GM23338 (cell line): ENCODE measurements around the gene KRTAP10-10. TPM values are rescaled to one million over a fixed set of nuclear protein-coding genes. Genes with fewer than 3 reads are reported as not detected.

Experiments
- ATAC-seq: fragments of 200-7000 bp; cut with Tn5 transposase; 3 replicates; pipeline ENCODE4 v1.9.1; 2020
- DNase-seq: peaks from one replicate; pipeline ENCODE4 v3.0.0-alpha.2; 2015; ENCODE audit warnings: low spot score
- H2AFZ ChIP-seq: fragments of 200-600 bp; sonication (generic); 2 replicates; pipeline ENCODE4 v1.8.0; 2016; ENCODE audit warnings: antibody characterized with exemption, mild to moderate bottlenecking, moderate library complexity
- H3F3A ChIP-seq: fragments of 200-600 bp; sonication (generic); replicated peaks from 2 replicates; pipeline ENCODE4 v1.8.0; 2017; ENCODE audit warnings: antibody characterized with exemption, mixed run types, low read depth
- H3K27ac ChIP-seq: fragments of 200-600 bp; sonication (generic); 2 replicates; pipeline ENCODE4 v1.6.1; 2016; ENCODE audit warnings: low read depth
- H3K27me3 ChIP-seq: fragments of 200-600 bp; sonication (generic); 2 replicates; pipeline ENCODE4 v1.8.0; 2016; ENCODE audit warnings: mild to moderate bottlenecking, mixed run types, moderate library complexity; ENCODE audit not compliant: insufficient read depth
- H3K36me3 ChIP-seq: fragments of 200-600 bp; sonication (generic); 2 replicates; pipeline ENCODE4 v1.8.0; 2016; ENCODE audit warnings: mild to moderate bottlenecking; ENCODE audit not compliant: insufficient read depth
- H3K4me1 ChIP-seq: fragments of 200-600 bp; sonication (generic); 2 replicates; pipeline ENCODE4 v1.8.0; 2016; ENCODE audit warnings: mild to moderate bottlenecking, moderate library complexity; ENCODE audit not compliant: insufficient read depth
- H3K4me2 ChIP-seq: fragments of 200-600 bp; sonication (generic); 2 replicates; pipeline ENCODE4 v1.7.1; 2017; ENCODE audit warnings: mixed run types
- H3K4me3 ChIP-seq: fragments of 200-600 bp; sonication (generic); 2 replicates; pipeline ENCODE4 v1.6.1; 2016; ENCODE audit warnings: mixed run types
- H3K79me2 ChIP-seq: fragments of 200-600 bp; sonication (generic); replicated peaks from 2 replicates; pipeline ENCODE4 v1.8.0; 2017; ENCODE audit warnings: mild to moderate bottlenecking; ENCODE audit not compliant: insufficient read depth
- H3K9me2 ChIP-seq: fragments of 200-600 bp; sonication (generic); 2 replicates; pipeline ENCODE4 v1.8.0; 2017; ENCODE audit not compliant: insufficient read depth
- H4K20me1 ChIP-seq: fragments of 200-600 bp; sonication (generic); replicated peaks from 2 replicates; pipeline ENCODE4 v1.8.0; 2017; ENCODE audit warnings: mild to moderate bottlenecking; ENCODE audit not compliant: insufficient read depth
- H3K27ac Mint-ChIP-seq: 2 replicates; pipeline ENCODE4 v1.8.0; 2020; ENCODE audit warnings: inconsistent platforms, mild to moderate bottlenecking, moderate library complexity, mixed read lengths
- H3K27me3 Mint-ChIP-seq: 3 replicates; pipeline ENCODE4 v1.8.0; 2022; ENCODE audit warnings: low read depth, mild to moderate bottlenecking, moderate library complexity, mixed read lengths, inconsistent platforms; ENCODE audit not compliant: insufficient read depth, poor library complexity
- H3K36me3 Mint-ChIP-seq: 3 replicates; pipeline ENCODE4 v1.8.0; 2021; ENCODE audit warnings: low read depth, mild to moderate bottlenecking, inconsistent platforms, moderate library complexity, mixed read lengths
- H3K4me1 Mint-ChIP-seq: 3 replicates; pipeline ENCODE4 v1.8.0; 2020; ENCODE audit warnings: mild to moderate bottlenecking, inconsistent platforms, mixed read lengths
- H3K4me3 Mint-ChIP-seq: 3 replicates; pipeline ENCODE4 v1.8.0; 2021; ENCODE audit warnings: moderate library complexity, mild to moderate bottlenecking, inconsistent platforms, mixed read lengths
- H3K9me3 Mint-ChIP-seq: 3 replicates; pipeline ENCODE4 v1.8.0; 2020; ENCODE audit warnings: moderate library complexity, mild to moderate bottlenecking, inconsistent platforms, mixed read lengths
- CREB1 ChIP-seq: fragments of 250-450 bp; sonication (Bioruptor Pico); IDR thresholded peaks from 2 replicates; pipeline ENCODE4 v1.5.0; 2020; ENCODE audit warnings: low read depth, mild to moderate bottlenecking, moderate library complexity
- CTCF ChIP-seq, 2 experiments: fragments of 200-600 bp in 1 of 2; sonication (generic) in 1 of 2; conservative IDR thresholded peaks; 2 replicates each; pipeline versions ENCODE4 v1.5.1 to v1.6.1; 2016 to 2017; ENCODE audit warnings: antibody characterized with exemption in 2 of 2, low read depth in 2 of 2, mild to moderate bottlenecking in 2 of 2, moderate library complexity in 1 of 2
- ETS1 ChIP-seq: IDR thresholded peaks from 2 replicates; pipeline ENCODE4 v1.6.1; 2016; ENCODE audit warnings: antibody characterized with exemption
- NANOG ChIP-seq: IDR thresholded peaks from 2 replicates; pipeline ENCODE4 v1.6.1; 2016; ENCODE audit warnings: antibody characterized with exemption, borderline replicate concordance
- POLR2AphosphoS5 ChIP-seq: IDR thresholded peaks from 2 replicates; pipeline ENCODE4 v1.6.1; 2016; ENCODE audit warnings: antibody characterized with exemption, low read depth
- REST ChIP-seq: IDR thresholded peaks from one replicate; pipeline ENCODE4 v1.6.1; 2018; ENCODE audit warnings: antibody characterized with exemption; ENCODE audit not compliant: unreplicated experiment
- ZNF114 ChIP-seq: fragments of 250-450 bp; sonication (Bioruptor Pico); IDR thresholded peaks from 2 replicates; pipeline ENCODE4 v1.5.0; 2020; ENCODE audit warnings: mild to moderate bottlenecking, moderate library complexity
- polyA plus RNA-seq: library from polyadenylated mRNA; unstranded; fragments of >200 nt; fragmentation: Nextera tagmentation; extraction: Ambion mirVana; gene quantifications from 2 replicates; pipeline ENCODE4 v1.2.1, GENCODE V29; 2016
- total RNA-seq: library from RNA; depleted of rRNA; stranded (reverse); fragments of >200 nt; shearing (Covaris generic); gene quantifications from 2 replicates; pipeline ENCODE4 v1.2.3, GENCODE V29; 2014

The KRTAP10-10 gene
- total and polyA plus RNA-seq, 2 experiments from 2014 or later, result not detected

- no peak for TF ChIP-seq ETS1
- no peak for TF ChIP-seq REST
- TF ChIP-seq POLR2AphosphoS5, result no peak
- no peak for TF ChIP-seq CREB1 (CRISPR knock-in tag)
- TF ChIP-seq CTCF (conservative IDR thresholded peaks at IDR 0.05; ENCODE audit: low read depth in 2 of 2), result no peak
Measured at GRCh38 chr21:44650973-44651675, 14.0 kb downstream of the KRTAP10-10 start (continued).

- H3K27me3 ChIP-seq, result no peaks in the 10 kb centered on the region
- ATAC-seq, result peak; percentile 32; the same call in 2 of the 3 replicates
- no peaks in the 10 kb centered on the region for H3K9me2 ChIP-seq
- H3K27ac ChIP-seq, result no peak overlapping the region
- peak; percentile 47 for DNase-seq
- no peaks in the 10 kb centered on the region for H3K79me2 ChIP-seq
- H4K20me1 ChIP-seq, result no peaks in the 10 kb centered on the region
- no peaks in the 10 kb centered on the region for H3K36me3 ChIP-seq
- no peak overlapping the region for H3K4me3 Mint-ChIP-seq
- peaks cover 9% of the 10 kb centered on the region; the same call in 2 of the 3 replicates for H3K36me3 Mint-ChIP-seq
- H3K9me3 Mint-ChIP-seq, result peaks cover 18% of the 10 kb centered on the region
- no peaks in the 10 kb centered on the region; the same call in 1 of the 3 replicates for H3K4me1 Mint-ChIP-seq
- H3K27ac Mint-ChIP-seq, result no peak overlapping the region
- peaks cover 14% of the 10 kb centered on the region for H3K27me3 Mint-ChIP-seq
- TF ChIP-seq NANOG (no peak), POLR2AphosphoS5 (no peak), ZNF114 (no peak)
- no peak overlapping the region for H3K4me2 ChIP-seq
- no peaks in the 10 kb centered on the region for H3F3A ChIP-seq
- H3K4me3 ChIP-seq, result no peak overlapping the region
- 0 out of 2 replicates have a peak, but pooled peaks cover 1% of the 10 kb centered on the region for H3K4me1 ChIP-seq
- no peak overlapping the region for H2AFZ ChIP-seq
Measured at GRCh38 chr21:44653123-44653522, 16.0 kb downstream of the KRTAP10-10 start.
